Amniotic epithelial cell (primary cell): Measurements from ENCODE around the gene PRDX3.
"Not testable (repeated sequence)": the region's sequence is repeated elsewhere in the genome, so short reads cannot be mapped to it uniquely, and the experiment has no call there.

ENCODE experiments used
- DNase-seq: peaks from one replicate; pipeline ENCODE4 v3.0.0-alpha.2; 2010; ENCODE audit warnings: low read depth

The PRDX3 gene

DNA sequence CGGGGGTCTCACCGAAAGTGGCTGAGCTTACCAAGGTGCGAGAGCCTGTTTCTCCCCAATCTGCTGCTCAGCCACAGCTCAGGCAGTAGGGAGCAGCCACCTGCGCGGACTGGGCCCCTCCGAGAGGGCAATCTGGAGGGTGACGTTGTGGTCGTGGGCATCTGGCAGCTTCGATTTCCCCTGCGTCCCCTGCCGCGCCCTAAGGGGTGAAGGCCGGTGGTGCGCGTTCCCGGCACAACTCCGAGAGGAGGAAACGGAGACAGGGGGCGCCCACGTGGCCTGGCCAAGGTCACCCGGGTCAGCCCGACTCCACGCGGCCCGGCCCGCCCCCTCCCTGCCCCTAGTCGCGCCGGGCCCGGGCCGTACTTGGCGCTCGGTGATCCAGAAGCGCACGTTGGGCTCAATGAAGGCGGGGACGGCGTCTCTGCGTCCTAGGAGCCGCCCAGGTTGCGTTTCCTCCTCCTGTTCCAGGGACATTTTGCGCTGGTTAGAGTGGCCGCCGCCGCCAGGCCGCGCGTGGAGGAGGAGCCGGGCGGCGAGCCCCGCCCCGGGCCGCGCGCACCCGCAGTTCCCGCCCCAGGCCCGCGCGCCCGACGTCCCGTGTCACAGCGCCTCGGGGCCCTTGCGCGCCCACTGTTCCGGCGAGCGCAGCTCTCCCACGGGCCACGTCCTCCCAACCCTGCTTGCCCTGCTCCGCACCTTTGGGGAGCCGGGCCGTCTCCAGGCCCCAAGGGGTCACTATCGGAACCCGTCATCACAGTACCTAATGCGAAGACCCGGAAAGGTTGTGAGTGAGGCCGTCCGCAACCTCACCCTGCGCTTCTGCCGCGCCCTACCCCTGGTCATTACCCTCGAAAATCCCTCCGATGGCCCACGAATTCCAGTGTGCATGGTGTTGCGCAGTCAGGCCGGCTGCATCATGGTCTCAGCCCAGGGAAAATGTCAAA, 13.2 kb downstream of the PRDX3 start, which contains the start of gene SFXN4:
TSS of gene SFXN4 (minus strand) at position 544 of the 947 bp plus-strand sequence. CDS start at position 477, 67 bp downstream.
- peak; percentile 29 for DNase-seq

DNA sequence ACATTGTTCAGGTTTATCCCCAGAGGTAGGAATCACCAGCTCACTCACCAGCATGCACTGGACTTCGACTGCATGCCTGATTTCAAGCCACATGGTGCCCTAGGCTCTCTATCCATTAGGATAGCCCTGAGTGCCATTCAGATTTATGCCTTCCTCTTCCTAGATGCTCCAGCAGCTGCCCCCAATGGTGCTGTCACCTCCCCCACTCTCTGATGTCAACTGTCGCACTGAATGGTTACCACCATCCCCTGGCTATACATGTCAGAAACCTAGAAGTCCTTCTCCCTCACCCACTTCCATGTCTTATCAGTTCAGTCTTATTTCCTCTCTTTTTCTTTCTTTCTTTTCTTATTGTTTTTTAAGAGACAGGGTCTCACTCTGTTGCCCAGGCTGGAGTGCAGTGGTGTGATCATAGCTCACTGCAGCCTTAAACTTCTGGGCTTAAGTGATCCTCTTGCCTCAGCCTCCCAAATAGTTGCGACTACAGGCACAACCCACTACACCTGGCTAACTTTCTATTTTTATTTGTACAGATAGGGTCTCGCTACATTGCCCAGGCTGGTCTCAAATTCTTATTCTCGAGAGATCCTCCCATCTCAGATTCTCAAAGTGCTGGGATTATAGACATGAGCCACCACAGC, 16.0 kb downstream of the PRDX3 start:
- DNase-seq, result no peak

- DNase-seq, result peak; percentile 71
Observed at GRCh38 chr10:119161680-119162451, 16.7 kb downstream of the PRDX3 start.

GRCh38 chr10:119159332-119159731, 19.3 kb downstream of the PRDX3 start:
- no peak for DNase-seq

GRCh38 chr10:119153661-119154060, 25.0 kb downstream of the PRDX3 start:
- DNase-seq, result no peak

DNA sequence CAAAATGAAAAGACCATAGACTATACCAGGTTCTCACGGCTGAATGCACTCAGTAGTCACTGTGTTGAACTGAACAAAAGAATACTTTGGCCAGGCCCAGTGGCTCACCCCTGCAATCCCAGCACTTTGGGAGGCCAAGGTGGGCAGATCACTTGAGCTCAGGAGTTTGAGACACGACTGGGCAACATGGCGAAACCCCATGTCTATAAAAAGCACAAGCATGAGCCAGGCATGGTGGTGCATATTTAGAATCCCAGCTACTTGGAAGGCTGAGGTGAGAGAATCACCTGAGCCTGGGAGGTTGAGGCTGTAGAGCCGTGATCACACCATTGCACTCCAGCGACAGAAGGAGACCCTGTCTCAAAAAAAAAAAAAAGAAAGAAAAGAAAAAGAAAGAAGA, 25.6 kb downstream of the PRDX3 start:
- DNase-seq, result no peak

DNA sequence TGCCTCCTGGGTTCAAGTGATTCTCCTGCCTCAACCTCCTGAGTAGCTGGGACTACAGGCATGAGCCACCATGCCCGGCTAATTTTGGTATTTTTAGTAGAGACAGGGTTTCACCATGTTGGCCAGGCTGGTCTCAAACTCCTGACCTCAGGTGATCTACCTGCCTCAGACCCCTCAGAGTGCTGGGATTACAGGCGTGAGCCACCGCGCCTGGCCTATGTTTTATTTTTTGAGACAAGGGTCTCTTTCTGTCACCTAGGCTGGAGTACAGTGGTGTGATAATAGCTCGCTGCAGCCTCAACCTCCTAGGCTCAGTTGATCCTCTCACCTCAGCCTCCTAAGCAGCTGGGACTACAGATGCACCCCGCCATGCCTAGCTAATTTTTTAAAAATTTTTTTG, 27.0 kb downstream of the PRDX3 start:
- DNase-seq, result not testable (repeated sequence)

- DNase-seq, result peak; percentile 34
Observed at GRCh38 chr10:119149729-119150128, 28.9 kb downstream of the PRDX3 start.

DNA sequence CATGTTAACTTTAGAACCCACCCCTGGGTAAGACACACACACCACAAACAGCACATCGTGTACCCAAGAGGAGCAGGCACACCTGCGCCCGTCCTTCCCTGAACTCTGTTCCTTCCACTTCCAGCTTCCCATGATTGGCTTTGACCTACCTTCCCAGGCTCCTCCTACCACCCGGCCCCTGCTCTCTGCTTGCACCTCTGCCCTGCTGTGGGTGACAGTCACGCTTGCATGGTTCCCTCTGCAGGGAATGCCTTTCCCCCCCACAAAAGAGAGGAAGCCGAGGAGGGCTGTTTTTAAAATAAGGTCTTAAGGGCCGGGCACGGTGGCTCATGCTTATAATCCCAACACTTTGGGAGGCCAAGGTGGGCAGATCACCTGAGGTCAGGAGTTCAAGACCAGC, 29.5 kb downstream of the PRDX3 start:
- no peak for DNase-seq

DNA sequence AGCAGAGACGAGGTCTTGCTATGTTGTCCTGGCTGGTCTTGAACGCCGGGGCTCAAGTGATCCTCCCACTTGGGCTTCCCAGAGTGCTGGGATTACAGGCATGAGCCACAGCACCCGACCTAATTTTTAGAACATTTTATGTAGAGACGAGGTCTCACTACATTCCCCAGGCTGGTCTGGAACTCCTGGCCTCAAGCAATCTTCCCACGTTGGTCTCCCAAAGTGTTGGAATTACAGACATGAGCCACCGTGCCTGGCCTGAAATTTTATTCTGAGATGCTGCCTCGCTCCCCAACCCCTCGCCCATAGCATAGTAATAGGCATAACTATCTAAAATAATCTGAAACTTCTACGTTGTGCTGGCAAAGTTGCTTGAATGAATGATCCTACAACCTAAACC, 35.0 kb downstream of the PRDX3 start:
- no peak for DNase-seq

DNA sequence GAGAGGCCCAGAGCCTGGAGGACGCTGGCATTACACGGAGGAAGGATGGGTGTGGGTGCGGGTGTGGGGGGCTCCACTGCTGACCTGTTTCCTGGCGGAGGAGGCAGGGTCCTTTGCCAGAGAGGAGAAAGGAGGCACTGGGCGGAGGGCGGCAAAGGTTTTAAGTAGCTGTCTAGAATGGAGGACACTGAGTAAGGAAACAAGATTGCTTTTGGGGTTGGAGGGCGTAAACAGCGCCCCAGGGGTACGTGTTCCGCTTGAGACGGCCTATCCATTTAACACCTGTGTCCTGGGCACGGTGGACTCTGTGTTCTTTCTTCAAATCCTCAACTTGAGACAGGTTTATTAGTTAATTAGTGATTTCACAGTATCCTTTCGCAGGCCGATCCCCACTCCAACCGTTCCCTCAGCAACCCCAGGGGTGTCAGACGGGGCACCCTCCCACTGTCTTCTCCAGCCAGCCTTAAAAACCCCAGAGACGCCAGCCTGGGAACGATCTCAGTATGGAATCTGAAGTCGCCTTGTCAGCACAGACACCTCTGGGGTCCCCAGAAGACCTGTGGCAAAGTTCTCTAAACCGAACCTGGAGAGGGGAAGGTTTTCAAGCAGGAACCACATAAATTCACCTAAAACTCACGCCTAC, 37.9 kb downstream of the PRDX3 start:
- no peak for DNase-seq

DNA sequence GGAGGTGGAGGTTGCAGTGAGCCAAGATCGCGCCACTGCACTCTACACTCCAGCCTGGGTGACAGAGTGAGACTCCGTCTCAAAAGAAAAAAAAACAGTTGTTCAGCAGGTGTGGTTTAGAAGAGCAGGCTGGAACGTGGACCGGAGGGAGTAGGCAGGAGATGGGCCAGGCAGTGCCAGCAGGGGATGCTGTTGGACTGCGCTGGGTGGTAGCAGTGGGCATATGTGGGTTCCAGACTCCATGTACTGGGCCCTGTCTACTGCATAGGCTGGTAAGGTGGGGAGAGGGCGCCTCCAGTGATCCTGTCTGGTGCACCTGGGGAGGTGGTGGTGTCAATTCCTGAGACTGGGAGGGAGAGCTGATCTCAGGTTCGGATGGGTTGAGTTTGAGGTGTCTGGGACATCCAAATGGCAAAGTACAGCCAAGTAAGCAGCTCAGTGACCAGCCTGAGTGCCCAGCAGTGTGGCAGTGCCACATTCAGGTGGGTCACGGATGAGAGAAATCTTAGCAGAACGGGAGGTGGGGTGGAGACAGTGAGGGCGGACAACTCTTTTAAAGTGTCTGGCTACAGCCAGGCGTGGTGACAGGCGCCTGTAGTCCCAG, 39.0 kb downstream of the PRDX3 start:
- DNase-seq, result peak; percentile 49

GRCh38 chr10:119138346-119139306, 40.0 kb downstream of the PRDX3 start:
- no peak for DNase-seq

DNA sequence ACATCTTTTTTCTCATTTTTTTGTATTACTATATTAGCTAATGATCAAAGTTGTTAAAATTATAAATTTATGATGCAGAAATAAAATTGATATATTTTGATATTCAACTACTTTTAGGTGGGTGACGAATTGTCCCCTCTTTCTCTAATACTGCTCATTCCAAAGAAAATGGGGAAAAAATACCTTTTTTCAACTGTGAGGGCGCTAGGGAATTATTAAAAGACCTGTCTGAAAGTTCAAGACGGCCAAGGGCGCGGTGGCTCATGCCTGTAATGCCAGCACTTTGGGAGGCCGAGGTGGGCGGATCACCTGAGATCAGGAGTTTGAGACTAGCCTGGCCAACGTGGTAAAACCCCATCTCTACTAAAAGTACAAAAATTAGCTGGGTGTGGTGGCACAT, 40.7 kb downstream of the PRDX3 start:
- DNase-seq, result not testable (repeated sequence)

- peak; percentile 83 for DNase-seq
Observed at GRCh38 chr10:119136084-119136483, 42.5 kb downstream of the PRDX3 start.

DNA sequence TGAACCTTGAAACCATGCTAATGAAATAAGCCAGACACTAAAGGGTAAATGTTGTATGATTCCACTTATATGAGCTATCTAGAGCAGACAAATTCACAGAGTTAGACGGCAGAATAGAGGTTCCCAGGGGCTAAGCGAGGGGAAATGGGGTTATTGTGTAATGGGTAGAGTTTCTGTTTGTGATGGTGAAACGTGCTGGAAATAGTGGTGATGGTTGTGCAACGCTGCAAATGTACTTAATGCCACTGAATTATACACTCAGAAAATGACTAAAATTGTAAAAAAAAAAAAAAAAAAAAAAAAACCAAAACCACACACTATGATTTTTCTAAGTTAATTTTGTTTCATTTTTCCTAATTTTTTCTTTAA, 43.1 kb downstream of the PRDX3 start:
- peak; percentile 94 for DNase-seq

GRCh38 chr10:119133949-119134348, 44.7 kb downstream of the PRDX3 start:
- DNase-seq, result no peak

- DNase-seq, result no peak
Observed at GRCh38 chr10:119132521-119133345, 45.9 kb downstream of the PRDX3 start.

DNA sequence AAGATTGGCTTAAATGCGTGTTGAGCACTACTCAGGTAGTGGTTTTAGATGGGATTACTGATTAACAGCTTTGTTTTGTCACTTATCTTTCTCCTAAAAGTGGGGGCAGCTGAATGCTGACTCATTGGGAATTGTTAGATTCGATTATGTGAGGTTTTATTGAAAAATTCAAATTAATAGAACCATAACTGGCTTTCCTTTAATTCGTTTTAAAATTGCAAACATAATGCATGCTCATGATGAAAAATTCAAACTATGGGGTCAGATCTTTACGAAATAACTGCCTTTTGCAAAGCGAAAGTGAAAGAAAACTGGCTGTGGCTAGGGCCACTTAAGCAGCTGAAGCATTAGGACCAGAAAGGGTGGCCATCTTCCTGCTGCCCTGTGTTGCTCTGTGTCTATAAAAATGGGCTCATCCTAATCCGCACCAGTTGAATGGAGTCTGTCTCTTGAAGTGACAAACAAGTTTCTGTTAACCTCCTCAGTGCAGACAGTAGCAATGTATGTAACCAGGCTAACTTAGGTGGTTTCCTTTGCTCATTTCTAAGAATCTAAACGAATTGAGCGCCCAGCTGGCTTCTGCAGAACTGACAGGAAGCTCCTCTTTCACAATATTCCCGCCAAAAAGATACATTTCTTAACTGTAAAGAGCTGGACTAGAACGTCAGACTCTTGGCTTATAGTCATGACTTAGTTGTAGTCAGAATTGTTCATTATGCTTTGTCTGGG, 46.9 kb downstream of the PRDX3 start:
- DNase-seq, result peak; percentile 55
